GM12874 (cell line): Measurements from ENCODE around the gene OR51B2.

Experiments used
- TF ChIP-seq, protein P1 (sequence below): IDR thresholded peaks from 2 replicates; pipeline ENCODE4 v1.5.1; 2011; ENCODE audit warnings: low read depth, mild to moderate bottlenecking, control low read depth, low read length, moderate library complexity; ENCODE audit not compliant: insufficient read depth

The OR51B2 gene

DNA sequence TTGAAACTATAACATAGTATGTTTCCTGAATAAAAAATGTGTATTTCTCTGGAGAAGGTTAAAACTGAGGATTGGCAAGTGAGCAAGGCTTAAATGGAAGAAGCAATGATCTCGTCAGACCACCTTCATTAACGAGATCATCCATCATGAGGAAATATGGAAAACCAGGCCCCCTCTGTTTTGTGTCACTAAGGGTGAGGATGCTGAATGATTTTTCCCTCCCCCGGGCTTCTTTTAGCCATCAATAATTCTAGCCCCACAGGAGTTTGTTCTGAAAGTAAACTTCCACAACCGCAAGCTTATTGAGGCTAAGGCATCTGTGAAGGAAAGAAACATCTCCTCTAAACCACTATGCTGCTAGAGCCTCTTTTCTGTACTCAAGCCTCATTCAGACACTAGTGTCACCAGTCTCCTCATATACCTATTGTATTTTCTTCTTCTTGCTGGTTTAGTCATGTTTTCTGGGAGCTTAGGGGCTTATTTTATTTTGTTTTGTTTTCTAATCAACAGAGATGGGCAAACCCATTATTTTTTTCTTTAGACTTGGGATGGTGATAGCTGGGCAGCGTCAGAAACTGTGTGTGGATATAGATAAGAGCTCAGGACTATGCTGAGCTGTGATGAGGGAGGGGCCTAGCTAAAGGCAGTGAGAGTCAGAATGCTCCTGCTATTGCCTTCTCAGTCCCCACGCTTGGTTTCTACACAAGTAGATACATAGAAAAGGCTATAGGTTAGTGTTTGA, 48.6 kb downstream of the OR51B2 start:
- TF ChIP-seq, protein P1, sequence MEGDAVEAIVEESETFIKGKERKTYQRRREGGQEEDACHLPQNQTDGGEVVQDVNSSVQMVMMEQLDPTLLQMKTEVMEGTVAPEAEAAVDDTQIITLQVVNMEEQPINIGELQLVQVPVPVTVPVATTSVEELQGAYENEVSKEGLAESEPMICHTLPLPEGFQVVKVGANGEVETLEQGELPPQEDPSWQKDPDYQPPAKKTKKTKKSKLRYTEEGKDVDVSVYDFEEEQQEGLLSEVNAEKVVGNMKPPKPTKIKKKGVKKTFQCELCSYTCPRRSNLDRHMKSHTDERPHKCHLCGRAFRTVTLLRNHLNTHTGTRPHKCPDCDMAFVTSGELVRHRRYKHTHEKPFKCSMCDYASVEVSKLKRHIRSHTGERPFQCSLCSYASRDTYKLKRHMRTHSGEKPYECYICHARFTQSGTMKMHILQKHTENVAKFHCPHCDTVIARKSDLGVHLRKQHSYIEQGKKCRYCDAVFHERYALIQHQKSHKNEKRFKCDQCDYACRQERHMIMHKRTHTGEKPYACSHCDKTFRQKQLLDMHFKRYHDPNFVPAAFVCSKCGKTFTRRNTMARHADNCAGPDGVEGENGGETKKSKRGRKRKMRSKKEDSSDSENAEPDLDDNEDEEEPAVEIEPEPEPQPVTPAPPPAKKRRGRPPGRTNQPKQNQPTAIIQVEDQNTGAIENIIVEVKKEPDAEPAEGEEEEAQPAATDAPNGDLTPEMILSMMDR, result no peak

DNA sequence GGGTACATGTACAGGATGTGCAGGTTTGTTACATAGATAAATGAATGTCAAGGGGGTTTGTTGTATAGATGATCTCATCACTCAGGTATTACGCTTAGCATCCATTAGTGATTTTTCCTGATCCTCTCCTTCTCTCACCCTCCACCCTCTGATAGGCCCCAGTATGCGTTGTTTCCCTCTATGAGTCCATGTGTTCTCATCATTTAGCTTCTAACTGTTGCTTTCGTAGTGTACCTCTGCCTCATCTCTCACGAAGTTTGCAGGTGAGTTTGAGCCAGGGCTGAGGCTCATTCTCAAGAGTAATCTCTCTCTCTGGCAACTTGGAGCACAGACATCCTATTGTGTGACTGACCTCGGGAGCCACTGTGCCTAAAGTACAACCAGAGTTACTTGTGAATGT, 49.7 kb downstream of the OR51B2 start:
- TF ChIP-seq, protein P1, result no peak
